CD4-positive, alpha-beta T cell treated with Interferon alpha-2 for 1 hour (primary cell): ENCODE data around the gene ATP1B2.
A peak's percentile ranks its signal among the peaks of the same experiment; 100 is the strongest.

Experiments
- DNase-seq, 2 donors: peaks; one replicate each; pipeline ENCODE4 v3.0.0-alpha.2; 2020 to 2022

Gene ATP1B2

GRCh38 chr17:7636163-7636562 lies 14.6 kb upstream of the ATP1B2 start:
- DNase-seq: no peak

- no peak for DNase-seq
Measured at GRCh38 chr17:7640783-7641182, 9.9 kb upstream of the ATP1B2 start.

DNA sequence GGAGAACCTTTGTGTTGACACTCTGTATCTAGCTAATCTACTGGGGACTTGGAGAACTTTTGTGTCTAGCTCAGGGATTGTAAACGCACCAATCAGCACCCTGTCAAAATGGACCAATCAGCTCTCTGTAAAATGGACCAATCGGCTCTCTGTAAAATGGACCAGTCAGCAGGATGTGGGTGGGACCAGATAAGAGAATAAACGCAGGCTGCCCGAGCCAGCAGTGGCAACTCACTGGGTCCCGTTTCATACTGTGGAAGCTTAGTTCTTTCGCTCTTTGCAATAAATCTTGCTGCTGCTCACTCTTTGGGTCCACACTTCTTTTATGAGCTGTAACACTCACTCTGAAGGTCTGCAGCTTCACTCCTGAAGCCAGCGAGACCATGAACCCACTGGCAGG lies 9.1 kb upstream of the ATP1B2 start:
- DNase-seq: peak in 1 of 2 donors; percentile 42

DNA sequence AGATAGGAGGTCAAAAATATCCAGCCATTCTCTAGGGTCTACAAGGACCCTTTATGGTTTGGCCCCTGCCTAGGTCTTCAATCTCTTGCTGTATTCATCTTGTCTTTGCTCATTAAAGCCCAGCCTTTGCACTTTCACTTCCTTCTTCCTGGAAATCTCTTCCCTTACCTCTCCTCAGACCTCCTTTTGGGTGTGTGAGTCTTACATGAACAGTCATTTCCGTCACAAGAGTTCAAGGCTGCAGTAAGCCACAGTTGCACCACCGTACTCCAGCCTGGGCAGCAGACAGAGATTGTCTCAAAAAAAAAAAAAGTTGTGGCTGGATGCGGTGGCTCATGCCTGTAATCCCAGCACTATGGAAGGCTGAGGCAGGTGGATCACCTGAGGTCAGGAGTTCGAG lies 6.0 kb upstream of the ATP1B2 start:
- DNase-seq: peak; percentile 19 to 64

- DNase-seq: no peak
Measured at GRCh38 chr17:7646457-7646856, 4.3 kb upstream of the ATP1B2 start.

DNA sequence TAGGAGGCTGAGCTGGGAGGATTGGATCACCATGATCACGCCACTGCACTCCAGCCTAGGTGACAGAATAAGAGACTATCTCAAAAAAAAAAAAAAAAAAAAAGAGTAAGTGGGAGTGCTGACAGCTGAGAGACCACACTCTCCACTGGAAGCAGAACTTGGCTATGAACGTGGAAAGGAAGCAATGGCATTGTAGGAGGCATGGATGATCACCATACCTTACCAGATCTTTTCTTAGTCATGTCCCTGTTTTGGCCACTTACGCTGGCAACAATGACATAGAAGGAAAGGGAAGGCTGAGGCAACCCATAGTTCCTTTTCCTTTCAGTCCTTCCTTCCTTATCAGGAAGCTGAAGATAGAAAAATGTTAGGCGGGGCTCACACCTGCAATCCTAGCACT lies 3.7 kb upstream of the ATP1B2 start:
- no peak for DNase-seq

DNA sequence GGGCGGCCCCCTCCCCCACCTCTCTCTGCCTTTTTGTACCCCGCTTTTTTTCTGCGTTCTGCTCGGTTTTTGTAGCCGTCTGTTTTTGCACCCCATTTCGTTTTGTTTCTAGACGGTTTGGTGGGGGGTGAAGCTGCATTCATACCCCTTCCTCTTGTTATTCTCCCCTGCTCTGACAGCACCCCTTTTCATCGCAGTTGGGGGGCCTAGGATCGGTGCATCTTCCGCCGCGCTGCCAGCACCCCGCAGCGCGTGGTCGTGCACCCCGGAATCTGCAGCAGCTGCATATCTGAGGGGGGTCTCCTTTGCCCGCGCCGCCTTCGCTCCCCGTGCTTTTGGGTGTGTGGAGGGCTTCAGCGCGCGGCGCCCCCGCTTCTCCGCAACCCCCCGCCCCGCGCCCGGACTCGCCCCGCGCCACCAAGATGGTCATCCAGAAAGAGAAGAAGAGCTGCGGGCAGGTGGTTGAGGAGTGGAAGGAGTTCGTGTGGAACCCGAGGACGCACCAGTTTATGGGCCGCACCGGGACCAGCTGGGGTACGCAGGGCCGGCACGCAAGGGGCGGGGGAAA lies 455 bp downstream of the ATP1B2 start:
- no peak for DNase-seq

DNA sequence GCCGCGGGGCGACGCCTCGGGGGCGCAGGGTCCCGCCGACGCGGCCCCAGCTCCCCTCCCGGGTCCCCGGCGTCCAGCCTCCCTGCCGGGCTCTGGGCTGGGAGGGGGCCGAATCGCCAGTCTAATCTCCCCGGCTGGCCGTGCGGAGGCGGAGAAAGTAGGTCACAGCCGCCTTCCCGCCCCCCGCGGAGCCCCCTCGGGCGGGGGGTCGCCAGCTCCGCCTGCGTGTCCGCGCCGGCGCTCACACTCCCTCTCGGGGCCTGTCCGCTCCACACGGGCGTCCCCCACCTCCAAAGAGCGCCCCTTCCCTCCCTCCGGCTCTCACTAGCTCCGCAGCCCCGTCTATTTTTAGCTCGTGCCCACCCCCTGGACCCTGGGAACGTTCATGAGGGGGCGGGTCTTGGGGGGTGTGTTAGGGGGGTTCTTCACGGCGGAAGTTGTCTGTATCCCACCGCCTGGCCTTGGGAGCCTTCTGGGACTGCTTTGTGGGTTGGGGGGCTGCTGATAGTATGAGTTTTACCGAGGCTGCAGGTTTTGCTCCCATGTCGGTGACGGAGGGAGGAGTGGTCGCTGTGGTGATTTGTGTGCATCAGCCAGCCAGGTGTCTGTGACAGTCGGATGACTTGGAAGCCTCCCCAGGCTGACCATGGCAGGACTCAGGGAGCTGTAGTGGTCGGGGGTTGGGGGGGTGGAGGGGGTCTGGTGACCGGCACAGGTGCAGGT lies 1.1 kb downstream of the ATP1B2 start:
- no peak for DNase-seq

- no peak for DNase-seq
Measured at GRCh38 chr17:7652388-7653356, 1.9 kb downstream of the ATP1B2 start.

DNA sequence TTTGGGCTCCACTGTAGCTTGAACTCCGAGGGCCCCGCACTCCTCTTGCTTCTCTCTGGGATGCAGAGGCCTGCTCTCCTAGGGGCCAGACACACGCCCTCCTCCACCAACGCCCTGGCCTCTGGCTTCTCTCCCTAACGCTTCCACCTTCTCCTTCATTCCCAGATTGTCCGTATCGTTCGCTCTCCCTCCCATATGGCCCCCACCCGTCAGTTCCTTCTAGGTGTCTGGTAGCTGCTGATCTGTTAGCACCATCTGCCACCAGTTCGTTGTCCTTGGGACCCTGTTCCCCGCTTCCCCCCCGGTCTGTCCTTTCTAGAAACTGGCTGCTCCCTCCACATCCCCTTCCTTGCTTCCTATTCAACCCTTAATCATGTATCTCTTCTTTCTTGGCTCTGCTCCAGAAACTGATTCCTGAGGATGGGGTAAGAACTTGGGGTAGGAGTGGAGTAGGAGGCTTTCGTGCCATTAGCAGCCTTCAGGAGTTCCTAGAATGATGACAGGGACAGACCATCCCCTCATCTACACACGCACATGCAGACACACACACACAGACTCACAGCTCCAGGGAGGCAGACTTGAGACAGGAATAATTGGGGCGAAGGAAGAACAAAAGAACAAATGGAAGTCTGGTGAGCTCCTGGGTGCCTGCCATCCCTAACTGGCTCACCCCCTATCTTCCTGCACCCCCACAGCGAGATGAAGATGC lies 4.3 kb downstream of the ATP1B2 start:
- no peak for DNase-seq

DNA sequence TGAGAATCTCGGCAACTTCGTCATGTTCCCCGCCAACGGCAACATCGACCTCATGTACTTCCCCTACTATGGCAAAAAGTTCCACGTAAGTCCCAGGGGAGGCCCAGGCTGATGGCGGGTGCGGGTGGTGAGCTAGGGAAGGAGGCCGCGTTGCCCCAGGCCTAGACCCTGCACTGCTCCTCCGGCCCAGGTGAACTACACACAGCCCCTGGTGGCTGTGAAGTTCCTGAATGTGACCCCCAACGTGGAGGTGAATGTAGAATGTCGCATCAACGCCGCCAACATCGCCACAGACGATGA lies 4.8 kb downstream of the ATP1B2 start:
- no peak for DNase-seq

- DNase-seq: no peak
Measured at GRCh38 chr17:7656958-7657609, 6.4 kb downstream of the ATP1B2 start.

GRCh38 chr17:7667656-7668406 lies 17.1 kb downstream of the ATP1B2 start:
- DNase-seq: no peak

DNA sequence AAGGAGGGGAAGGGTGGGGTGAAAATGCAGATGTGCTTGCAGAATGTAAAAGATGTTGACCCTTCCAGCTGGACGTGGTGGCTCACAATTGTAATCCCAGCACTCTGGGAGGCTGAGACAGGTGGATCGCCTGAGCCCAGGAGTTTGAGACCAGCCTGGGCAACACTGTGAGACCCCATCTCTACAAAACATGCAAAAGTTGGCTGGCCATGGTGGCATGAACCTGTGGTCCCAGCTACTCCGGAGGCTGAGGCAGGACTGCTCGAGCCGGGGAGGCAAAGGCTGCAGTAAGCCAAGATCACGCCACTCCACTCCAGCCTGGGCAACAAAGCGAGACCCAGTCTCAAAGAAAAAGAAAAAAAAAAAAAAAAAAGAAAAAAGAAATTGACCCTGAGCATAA lies 17.8 kb downstream of the ATP1B2 start:
- DNase-seq: no peak

DNA sequence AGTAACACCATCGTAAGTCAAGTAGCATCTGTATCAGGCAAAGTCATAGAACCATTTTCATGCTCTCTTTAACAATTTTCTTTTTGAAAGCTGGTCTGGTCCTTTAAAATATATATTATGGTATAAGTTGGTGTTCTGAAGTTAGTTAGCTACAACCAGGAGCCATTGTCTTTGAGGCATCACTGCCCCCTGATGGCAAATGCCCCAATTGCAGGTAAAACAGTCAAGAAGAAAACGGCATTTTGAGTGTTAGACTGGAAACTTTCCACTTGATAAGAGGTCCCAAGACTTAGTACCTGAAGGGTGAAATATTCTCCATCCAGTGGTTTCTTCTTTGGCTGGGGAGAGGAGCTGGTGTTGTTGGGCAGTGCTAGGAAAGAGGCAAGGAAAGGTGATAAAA lies 22.5 kb downstream of the ATP1B2 start:
- peak; percentile 21 to 49 for DNase-seq

DNA sequence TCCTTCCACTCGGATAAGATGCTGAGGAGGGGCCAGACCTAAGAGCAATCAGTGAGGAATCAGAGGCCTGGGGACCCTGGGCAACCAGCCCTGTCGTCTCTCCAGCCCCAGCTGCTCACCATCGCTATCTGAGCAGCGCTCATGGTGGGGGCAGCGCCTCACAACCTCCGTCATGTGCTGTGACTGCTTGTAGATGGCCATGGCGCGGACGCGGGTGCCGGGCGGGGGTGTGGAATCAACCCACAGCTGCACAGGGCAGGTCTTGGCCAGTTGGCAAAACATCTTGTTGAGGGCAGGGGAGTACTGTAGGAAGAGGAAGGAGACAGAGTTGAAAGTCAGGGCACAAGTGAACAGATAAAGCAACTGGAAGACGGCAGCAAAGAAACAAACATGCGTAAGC lies 24.2 kb downstream of the ATP1B2 start:
- DNase-seq: no peak

DNA sequence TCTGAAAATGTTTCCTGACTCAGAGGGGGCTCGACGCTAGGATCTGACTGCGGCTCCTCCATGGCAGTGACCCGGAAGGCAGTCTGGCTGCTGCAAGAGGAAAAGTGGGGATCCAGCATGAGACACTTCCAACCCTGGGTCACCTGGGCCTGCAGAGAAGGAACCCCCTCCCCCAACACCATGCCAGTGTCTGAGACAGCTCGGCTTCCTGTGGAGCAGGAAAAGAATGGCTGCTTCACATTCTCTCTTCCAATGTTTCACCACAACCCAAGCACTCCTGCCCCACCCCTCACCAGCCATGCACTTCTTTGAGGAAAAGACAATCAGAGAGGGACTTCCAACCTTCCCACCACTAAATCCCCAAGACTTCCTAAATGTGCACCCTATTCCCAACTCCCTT lies 25.8 kb downstream of the ATP1B2 start:
- no peak for DNase-seq

DNA sequence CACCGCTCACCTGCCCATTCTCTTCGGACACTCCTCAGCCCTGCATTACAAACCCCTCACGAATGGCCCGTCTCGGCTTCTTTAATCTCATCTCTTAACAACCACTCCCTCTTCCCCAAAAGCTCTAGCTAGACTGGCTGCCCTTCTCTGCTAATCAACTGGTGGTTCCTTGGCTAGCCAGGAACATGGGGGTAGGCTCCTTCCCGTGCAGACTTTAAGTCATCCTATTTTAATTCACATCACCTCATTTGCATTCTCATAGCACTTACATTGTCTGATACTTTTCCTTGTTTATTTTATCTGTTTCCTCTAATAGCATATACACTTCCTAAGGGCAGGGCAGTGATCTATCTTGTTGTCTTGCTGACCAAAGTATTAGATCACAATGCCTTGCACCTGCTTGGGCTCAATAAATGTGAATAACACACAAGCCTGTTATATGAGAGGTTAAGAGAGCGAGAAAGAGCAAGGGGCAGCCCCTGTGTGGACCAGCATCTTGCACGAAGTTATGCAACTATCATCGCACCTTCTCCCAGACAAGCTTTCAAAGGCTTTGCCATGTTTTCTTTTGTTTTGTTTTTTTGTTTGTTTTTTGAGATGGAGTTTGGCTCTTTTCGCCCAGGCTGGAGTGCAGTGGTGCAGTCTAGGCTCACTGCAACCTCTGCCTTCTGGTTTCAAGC lies 26.8 kb downstream of the ATP1B2 start:
- DNase-seq: no peak

DNA sequence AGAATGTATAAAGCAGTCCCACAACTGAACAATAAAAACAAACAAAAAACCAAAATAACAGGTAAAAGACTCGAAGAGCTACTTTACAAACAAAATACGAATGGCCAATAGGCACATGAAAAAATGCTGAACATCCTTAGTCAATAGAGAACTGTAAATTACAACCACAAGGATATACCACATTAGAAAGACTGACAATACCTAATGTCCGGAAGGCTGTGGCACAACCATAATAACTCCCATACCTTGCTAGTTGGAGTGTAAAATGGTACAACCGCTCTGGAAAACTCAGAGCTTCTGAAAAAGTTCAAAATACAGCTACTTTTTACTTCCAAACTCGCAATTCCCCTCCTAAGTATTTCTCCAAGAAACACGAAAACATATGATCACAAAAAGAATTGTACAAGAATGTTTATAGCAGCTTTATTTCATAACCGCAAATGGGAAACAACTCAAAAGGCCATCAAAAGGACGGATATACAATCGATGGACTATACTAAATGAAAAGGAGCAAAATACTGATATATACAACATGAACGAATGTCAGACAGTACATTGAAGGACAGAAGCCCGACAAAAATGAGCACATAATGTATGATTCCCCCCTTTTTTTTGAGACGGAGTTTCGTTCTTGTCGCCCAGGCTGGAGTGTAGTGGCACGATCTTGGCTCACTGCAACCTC lies 34.3 kb downstream of the ATP1B2 start:
- DNase-seq: peak in 1 of 2 donors; percentile 43

DNA sequence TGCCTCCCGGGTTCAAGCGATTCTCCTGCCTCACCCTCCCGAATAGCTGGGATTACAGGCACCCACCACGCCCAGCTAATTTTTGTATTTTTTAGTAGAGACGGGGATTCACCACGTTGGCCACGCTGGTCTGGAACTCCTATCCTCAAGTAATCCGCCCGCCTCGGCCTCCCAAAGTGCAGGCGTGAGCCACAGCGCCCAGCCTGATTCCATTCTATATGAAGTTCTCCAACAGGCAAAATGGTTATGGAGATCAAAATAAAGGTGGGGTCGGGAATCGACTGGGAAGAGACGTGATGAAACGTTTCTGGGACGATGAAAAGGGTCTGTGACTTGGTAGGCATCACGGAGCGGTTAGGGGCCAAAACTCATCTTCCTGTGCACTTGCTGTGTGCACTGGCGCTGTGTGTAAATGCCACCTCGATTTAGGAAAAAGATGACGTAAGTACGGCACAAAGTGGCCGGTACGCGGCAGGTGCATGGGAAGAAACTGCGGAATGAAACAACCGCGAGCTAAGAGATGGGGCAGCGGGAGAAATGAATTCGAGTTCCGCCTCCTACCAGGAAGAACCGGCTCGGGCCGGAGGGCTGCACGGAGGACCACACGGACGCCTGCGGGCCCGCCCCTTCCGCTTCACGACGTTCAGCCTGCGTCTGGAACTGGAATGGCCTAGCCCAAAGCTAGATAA lies 35.0 kb downstream of the ATP1B2 start:
- DNase-seq: peak; percentile 90 to 92
